VCaP (cell line): ENCODE data around the gene ZNF521.

ENCODE experiments used
- H3K27ac ChIP-seq: fragments of 450-650 bp; 2 replicates; pipeline ENCODE4 v1.5.1; 2017
- TF ChIP-seq, protein P1 (sequence below): fragments of 450-650 bp; conservative IDR thresholded peaks from 2 replicates; pipeline ENCODE4 v1.5.1; 2017; ENCODE audit warnings: mild to moderate bottlenecking, moderate library complexity

The ZNF521 gene

DNA sequence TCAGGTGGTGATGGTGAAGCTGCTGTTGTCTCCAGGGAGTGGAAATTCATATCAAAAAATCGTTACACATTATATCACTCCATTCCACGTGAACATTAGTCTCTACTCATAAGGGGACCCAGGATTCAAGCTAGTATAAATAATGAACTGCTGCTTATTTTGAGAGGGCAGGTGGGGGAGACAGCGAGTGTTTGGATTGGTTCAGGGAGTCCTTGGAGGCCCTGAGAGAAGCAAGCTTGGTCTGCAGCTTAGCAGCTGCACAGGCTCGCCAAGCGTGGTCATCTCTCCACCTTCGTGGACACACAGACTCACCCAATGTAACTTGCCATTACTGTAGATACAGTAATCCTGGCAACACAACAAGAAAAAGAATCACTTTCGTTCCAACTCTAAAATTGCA, 177.6 kb downstream of the ZNF521 start:
- TF ChIP-seq, protein P1, sequence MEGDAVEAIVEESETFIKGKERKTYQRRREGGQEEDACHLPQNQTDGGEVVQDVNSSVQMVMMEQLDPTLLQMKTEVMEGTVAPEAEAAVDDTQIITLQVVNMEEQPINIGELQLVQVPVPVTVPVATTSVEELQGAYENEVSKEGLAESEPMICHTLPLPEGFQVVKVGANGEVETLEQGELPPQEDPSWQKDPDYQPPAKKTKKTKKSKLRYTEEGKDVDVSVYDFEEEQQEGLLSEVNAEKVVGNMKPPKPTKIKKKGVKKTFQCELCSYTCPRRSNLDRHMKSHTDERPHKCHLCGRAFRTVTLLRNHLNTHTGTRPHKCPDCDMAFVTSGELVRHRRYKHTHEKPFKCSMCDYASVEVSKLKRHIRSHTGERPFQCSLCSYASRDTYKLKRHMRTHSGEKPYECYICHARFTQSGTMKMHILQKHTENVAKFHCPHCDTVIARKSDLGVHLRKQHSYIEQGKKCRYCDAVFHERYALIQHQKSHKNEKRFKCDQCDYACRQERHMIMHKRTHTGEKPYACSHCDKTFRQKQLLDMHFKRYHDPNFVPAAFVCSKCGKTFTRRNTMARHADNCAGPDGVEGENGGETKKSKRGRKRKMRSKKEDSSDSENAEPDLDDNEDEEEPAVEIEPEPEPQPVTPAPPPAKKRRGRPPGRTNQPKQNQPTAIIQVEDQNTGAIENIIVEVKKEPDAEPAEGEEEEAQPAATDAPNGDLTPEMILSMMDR, result no peak
- H3K27ac ChIP-seq, result no peak overlapping the region

DNA sequence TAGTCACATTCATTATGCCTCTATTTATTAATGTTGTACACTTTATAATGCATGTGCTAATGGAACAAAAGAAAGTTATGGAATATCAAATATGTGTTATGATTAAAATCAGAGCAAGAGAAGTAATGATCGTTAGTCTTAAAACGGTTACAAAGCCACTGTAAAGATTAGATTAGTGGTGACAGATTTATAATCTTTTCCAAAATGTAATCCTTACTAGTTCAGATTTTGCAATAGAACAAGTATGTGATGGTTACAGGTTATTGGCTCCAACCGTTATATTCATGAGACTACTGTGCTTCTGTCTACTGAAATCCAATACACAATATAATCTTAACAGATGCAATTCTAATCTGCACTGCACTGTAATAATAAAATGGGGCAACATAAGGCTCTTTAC, 180.6 kb downstream of the ZNF521 start:
- TF ChIP-seq, protein P1, result no peak
- no peak overlapping the region for H3K27ac ChIP-seq

DNA sequence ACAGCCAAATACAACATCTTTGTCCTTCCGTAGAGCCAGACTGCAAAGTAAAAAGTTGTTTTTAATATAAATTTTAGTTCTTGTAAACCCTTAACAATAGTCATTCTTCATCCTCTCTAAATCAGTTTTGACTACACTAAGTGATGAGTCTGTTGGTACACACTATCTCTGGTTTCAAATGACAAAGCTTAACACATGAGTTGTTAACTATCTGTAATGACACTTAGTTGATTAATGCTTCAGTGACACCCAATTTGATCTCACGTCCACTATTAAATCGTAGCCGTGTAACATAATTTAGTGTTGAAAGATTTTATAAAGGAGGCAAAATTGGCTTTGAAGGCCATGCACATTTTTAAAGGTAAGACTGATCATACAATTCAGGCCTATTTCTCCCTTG, 181.6 kb downstream of the ZNF521 start:
- no peak overlapping the region for H3K27ac ChIP-seq
- TF ChIP-seq, protein P1, result no peak

DNA sequence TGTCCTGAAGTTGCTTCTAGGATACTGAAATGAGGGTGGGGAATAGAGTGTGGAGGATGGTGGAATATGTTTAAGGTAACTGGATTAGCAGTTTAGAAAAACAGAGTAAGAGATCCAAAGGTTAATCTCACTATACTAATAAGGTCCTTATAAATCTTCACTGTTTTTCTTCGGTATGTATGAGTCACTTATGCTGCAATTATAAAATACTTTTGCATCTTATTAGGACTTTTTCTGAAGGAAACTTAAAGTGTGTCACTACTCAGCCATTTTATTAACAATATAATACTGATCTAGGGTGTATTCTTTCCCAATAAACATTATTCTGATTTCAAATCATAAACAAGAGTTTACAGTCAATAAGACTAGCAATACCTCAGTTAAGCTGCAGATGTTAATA, 182.3 kb downstream of the ZNF521 start:
- no peak overlapping the region for H3K27ac ChIP-seq
- TF ChIP-seq, protein P1, result no peak

DNA sequence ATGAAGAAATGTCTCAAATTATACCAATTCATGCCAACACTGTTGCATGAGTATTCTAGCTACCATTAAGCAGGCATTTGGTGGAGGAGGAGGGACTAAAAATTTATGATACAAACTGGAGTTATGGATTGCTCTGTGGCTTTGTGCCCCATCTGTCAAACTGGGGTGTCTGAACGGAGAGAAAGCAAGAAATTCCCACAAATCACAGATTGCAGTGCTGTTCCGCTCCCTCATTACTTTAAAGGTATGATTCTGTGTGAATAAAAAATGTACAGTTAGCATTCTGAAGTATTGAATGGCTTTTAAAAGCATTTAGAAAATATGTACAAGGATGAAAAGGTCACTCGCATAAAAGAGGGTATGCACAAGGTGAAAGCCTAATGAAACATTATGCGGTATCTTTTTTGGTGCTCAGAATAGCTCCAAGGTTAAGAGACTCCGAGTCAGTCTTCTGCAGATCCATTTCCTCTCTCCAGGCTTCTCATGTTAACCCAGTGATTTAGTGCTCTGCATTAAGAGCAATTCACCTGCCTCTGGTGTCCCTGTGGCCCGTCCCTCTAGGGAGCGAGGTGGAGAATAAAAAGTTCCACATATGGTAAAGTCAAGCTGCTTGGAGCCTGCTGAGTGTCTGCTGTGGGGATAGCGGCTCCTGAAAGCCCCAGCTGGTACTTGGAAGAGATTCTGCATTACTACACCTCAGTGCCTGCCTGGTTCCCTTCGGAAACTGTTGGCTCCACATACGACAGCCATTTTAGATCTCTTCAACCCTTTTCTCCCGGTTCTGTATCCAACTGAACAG, 184.2 kb downstream of the ZNF521 start:
- TF ChIP-seq, protein P1, result no peak

DNA sequence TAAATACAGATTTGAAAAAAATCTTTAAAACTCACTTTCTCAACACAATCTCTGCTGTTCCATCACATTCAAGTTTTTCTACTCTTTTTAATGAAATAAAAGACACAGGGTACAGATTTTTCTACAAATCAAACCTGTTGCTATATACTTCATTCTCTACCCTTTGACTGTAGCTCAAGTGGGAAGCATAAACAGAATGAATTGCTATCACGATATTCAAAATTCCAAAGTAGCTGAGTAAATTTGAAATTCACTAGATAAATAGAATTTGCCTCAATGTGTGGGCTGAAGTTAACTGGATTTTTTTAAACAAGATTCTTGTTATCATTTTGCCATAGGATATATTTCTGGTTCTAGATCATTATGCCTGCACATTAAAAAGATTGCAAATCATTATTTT, 185.9 kb downstream of the ZNF521 start:
- TF ChIP-seq, protein P1, result no peak
- H3K27ac ChIP-seq, result no peak overlapping the region

More for the DNA sequence above, 184.2 kb downstream of the ZNF521 start:
- no peak overlapping the region for H3K27ac ChIP-seq

DNA sequence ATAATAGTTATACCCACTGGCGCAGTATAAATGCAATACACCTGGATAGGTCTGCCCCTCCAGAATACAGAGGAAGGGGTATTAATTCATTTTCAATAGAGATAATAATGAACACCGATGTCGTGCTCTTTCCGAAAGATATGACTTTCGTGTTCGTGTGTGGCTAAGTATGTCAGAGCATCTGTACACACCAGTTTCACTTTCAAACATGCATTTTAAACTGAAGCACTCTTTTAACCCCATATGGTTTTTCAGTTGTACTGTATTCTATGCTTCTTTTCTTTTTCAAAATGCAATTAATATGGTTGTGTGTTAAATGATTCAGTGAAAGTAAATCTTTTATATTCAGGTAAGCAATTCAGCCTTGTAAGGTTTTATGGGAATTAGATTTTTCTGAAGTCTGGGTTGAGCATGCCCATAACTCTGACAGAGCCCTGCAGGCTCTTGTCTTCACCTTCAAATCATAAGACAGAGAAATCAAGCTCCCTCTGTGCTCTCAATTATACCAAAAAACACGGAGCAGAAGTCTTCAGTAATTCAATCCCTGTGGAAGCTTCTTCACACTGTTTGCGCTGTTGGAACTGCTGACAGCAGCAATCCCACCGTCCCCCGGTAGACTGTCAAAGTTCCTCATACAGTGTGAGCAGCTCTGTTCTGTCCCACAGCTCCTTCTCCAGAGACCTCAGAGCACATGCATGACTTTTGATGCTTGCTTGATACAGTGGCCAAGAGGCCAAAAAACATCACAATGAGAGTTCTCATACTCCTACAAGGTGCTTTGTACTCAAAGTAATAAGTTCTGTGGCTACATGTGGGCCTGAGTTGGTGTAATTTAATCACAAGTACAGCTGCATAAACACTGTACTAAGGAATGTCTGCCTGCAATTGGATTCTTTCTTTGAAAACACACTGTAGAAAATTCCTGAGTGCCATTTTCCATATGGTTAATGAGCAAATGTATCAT, 186.8 kb downstream of the ZNF521 start:
- TF ChIP-seq, protein P1, result no peak
- H3K27ac ChIP-seq, result no peak overlapping the region
